H9 (cell line): ENCODE measurements around the gene SACM1L. TPM values are rescaled to one million over a fixed set of nuclear protein-coding genes. Genes with fewer than 3 reads are reported as not detected.

Experiments
- DNase-seq: peaks from one replicate; pipeline ENCODE4 v3.0.0-alpha.2; 2017
- H2AFZ ChIP-seq: one replicate; pipeline ENCODE4 v1.6.1; 2013; ENCODE audit warnings: mild to moderate bottlenecking, low read length, control low read depth, moderate library complexity
- H2AK5ac ChIP-seq: 2 replicates; pipeline ENCODE4 v1.6.1; 2013; ENCODE audit warnings: low read length, control low read depth, mixed read lengths; ENCODE audit not compliant: insufficient read length
- H2BK120ac ChIP-seq: one replicate; pipeline ENCODE4 v1.6.1; 2013; ENCODE audit warnings: low read depth, mild to moderate bottlenecking, low read length, control low read depth, inconsistent platforms; ENCODE audit not compliant: poor library complexity, severe bottlenecking
- H2BK12ac ChIP-seq: 2 replicates; pipeline ENCODE4 v1.6.1; 2013; ENCODE audit warnings: low read length, control low read depth, mixed read lengths, low read depth; ENCODE audit not compliant: insufficient read length
- H2BK15ac ChIP-seq: 2 replicates; pipeline ENCODE4 v1.6.1; 2013; ENCODE audit warnings: low read depth, low read length, control low read depth
- H2BK20ac ChIP-seq: one replicate; pipeline ENCODE4 v1.6.1; 2013; ENCODE audit warnings: low read depth, mild to moderate bottlenecking, low read length, control low read depth, inconsistent platforms; ENCODE audit not compliant: poor library complexity, severe bottlenecking
- H2BK5ac ChIP-seq: 2 replicates; pipeline ENCODE4 v1.6.1; 2013; ENCODE audit warnings: low read length, control low read depth, mixed read lengths; ENCODE audit not compliant: insufficient read length
- H3K14ac ChIP-seq: 2 replicates; pipeline ENCODE4 v1.6.1; 2013; ENCODE audit warnings: low read length, control low read depth; ENCODE audit not compliant: insufficient read depth
- H3K18ac ChIP-seq: 2 replicates; pipeline ENCODE4 v1.6.1; 2013; ENCODE audit warnings: low read depth, mild to moderate bottlenecking, mixed read lengths, low read length, control low read depth; ENCODE audit not compliant: insufficient read length
- H3K23ac ChIP-seq: 2 replicates; pipeline ENCODE4 v1.6.1; 2013; ENCODE audit warnings: low read length, control low read depth, mixed read lengths, low read depth; ENCODE audit not compliant: insufficient read length
- H3K23me2 ChIP-seq: 2 replicates; pipeline ENCODE4 v1.6.1; 2013; ENCODE audit warnings: low read depth, mild to moderate bottlenecking, mixed read lengths, low read length, control low read depth; ENCODE audit not compliant: insufficient read length, poor library complexity, severe bottlenecking
- H3K27ac ChIP-seq: 2 replicates; pipeline ENCODE4 v1.5.1; 2013; ENCODE audit warnings: low read length, control low read depth, mixed read lengths, low read depth; ENCODE audit not compliant: insufficient read length
- H3K27me3 ChIP-seq: 2 replicates; pipeline ENCODE4 v1.6.1; 2013; ENCODE audit warnings: low read length, control low read depth, inconsistent platforms; ENCODE audit not compliant: insufficient read depth
- H3K4ac ChIP-seq: 2 replicates; pipeline ENCODE4 v1.6.1; 2013; ENCODE audit warnings: low read depth, mild to moderate bottlenecking, control low read depth, inconsistent platforms, low read length, moderate library complexity
- H3K4me1 ChIP-seq: 2 replicates; pipeline ENCODE4 v1.6.1; 2013; ENCODE audit warnings: low read length, control low read depth, inconsistent platforms; ENCODE audit not compliant: insufficient read depth
- H3K4me2 ChIP-seq: 2 replicates; pipeline ENCODE4 v1.6.1; 2013; ENCODE audit warnings: low read length, control low read depth, mixed read lengths; ENCODE audit not compliant: insufficient read length, insufficient read depth
- H3K56ac ChIP-seq: 2 replicates; pipeline ENCODE4 v1.6.1; 2013; ENCODE audit warnings: low read depth, mild to moderate bottlenecking, mixed read lengths, low read length, control low read depth; ENCODE audit not compliant: insufficient read length
- H3K79me1 ChIP-seq: 2 replicates; pipeline ENCODE4 v1.6.1; 2013; ENCODE audit warnings: low read depth, mild to moderate bottlenecking, moderate library complexity, low read length, control low read depth, inconsistent platforms; ENCODE audit not compliant: insufficient read depth, poor library complexity, severe bottlenecking
- H3K79me2 ChIP-seq: 2 replicates; pipeline ENCODE4 v1.6.1; 2013; ENCODE audit warnings: low read length, control low read depth, inconsistent platforms; ENCODE audit not compliant: insufficient read depth
- H3K9ac ChIP-seq: 2 replicates; pipeline ENCODE4 v1.6.1; 2013; ENCODE audit warnings: low read length, control low read depth, mixed read lengths; ENCODE audit not compliant: insufficient read length; ENCODE audit errors: extremely low read depth
- H3K9me3 ChIP-seq: one replicate; pipeline ENCODE4 v1.6.1; 2013; ENCODE audit warnings: low read depth, low read length, inconsistent platforms; ENCODE audit not compliant: control insufficient read depth
- H3T11ph ChIP-seq: one replicate; pipeline ENCODE4 v1.6.1; 2013; ENCODE audit warnings: mild to moderate bottlenecking, low read length, control low read depth, inconsistent platforms
- H4K20me1 ChIP-seq: one replicate; pipeline ENCODE4 v1.6.1; 2013; ENCODE audit not compliant: control insufficient read depth, insufficient read length, insufficient read depth
- H4K5ac ChIP-seq: 2 replicates; pipeline ENCODE4 v1.6.1; 2013; ENCODE audit warnings: low read depth, mild to moderate bottlenecking, mixed read lengths, low read length, control low read depth; ENCODE audit not compliant: insufficient read length
- H4K8ac ChIP-seq: replicated peaks from 2 replicates; pipeline ENCODE4 v1.6.1; 2013; ENCODE audit warnings: low read length, control low read depth, mixed read lengths, low read depth; ENCODE audit not compliant: insufficient read length
- H4K91ac ChIP-seq: 2 replicates; pipeline ENCODE4 v1.6.1; 2013; ENCODE audit warnings: low read depth, mild to moderate bottlenecking, moderate library complexity, mixed read lengths, low read length, control low read depth; ENCODE audit not compliant: insufficient read length
- H3K27ac Mint-ChIP-seq, 3 experiments: 2 replicates in 2 of 3; 3 replicates in 1 of 3; pipeline ENCODE4 v1.8.0; 2020 to 2021; ENCODE audit warnings: mixed read lengths in 3 of 3, mild to moderate bottlenecking in 1 of 3, moderate library complexity in 1 of 3
- H3K27me3 Mint-ChIP-seq: 2 replicates; pipeline ENCODE4 v1.8.0; 2021; ENCODE audit warnings: low read depth, mild to moderate bottlenecking, moderate library complexity, mixed read lengths
- H3K36me3 Mint-ChIP-seq, 3 experiments: 2 replicates in 2 of 3; 3 replicates in 1 of 3; pipeline ENCODE4 v1.8.0; 2020 to 2021; ENCODE audit warnings: low read depth in 3 of 3, mixed read lengths in 3 of 3; ENCODE audit not compliant: insufficient read depth in 1 of 3
- H3K4me1 Mint-ChIP-seq, 2 experiments: 2 replicates each; pipeline ENCODE4 v1.8.0; 2020; ENCODE audit warnings: mixed read lengths in 2 of 2
- H3K4me3 Mint-ChIP-seq, 2 experiments: 2 replicates in 1 of 2; 3 replicates in 1 of 2; pipeline ENCODE4 v1.8.0; 2020 to 2021; ENCODE audit warnings: mild to moderate bottlenecking in 2 of 2, mixed read lengths in 2 of 2, moderate library complexity in 1 of 2
- H3K9me3 Mint-ChIP-seq, 2 experiments: 2 replicates in 1 of 2; 3 replicates in 1 of 2; pipeline ENCODE4 v1.8.0; 2020; ENCODE audit warnings: mild to moderate bottlenecking in 2 of 2, mixed read lengths in 2 of 2, moderate library complexity in 1 of 2
- WGBS: extraction: QIAGEN DNeasy Blood & Tissue Kit; methylation state at CpG from one replicate; pipeline ENCODE4 v1.1.7; 2013; ENCODE audit warnings: missing lambda C conversion rate, low lambda C conversion rate, mixed read lengths; ENCODE audit not compliant: insufficient read length; ENCODE audit errors: extremely low coverage; 5-methylcytosine and 5-hydroxymethylcytosine counted together
- total RNA-seq: library from RNA; stranded (reverse); gene quantifications from 2 replicates; pipeline ENCODE4 v1.2.1, GENCODE V29; 2021
- TF ChIP-seq, protein P1 (sequence below): fragments of 200-600 bp; sonication (generic); conservative IDR thresholded peaks from 3 replicates; pipeline ENCODE4 v1.8.0; 2021; ENCODE audit warnings: antibody characterized with exemption, mild to moderate bottlenecking

SACM1L gene
- total RNA-seq, 1 experiment from 2014 or later = 52.8 TPM

DNA sequence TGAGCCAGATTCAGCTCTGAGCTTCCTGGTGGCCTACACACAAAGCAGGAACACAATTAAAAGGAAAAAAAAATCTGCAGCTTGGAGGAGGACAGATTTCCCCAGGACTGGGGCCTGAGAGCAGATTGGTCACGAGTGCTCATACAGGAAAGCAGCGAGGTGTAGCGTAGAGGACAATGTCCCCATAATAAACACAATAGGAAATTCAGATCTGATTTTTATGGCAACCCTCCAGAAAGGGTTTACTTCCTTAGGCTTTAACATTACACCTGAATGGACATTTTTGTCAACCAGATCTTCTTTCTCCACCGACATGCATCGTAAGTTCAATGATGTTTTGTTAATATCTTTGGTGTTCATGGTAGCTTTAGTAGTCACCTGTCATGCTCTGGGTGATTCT lies 83.9 kb downstream of the SACM1L start:
- TF ChIP-seq, protein P1, sequence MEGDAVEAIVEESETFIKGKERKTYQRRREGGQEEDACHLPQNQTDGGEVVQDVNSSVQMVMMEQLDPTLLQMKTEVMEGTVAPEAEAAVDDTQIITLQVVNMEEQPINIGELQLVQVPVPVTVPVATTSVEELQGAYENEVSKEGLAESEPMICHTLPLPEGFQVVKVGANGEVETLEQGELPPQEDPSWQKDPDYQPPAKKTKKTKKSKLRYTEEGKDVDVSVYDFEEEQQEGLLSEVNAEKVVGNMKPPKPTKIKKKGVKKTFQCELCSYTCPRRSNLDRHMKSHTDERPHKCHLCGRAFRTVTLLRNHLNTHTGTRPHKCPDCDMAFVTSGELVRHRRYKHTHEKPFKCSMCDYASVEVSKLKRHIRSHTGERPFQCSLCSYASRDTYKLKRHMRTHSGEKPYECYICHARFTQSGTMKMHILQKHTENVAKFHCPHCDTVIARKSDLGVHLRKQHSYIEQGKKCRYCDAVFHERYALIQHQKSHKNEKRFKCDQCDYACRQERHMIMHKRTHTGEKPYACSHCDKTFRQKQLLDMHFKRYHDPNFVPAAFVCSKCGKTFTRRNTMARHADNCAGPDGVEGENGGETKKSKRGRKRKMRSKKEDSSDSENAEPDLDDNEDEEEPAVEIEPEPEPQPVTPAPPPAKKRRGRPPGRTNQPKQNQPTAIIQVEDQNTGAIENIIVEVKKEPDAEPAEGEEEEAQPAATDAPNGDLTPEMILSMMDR = no peak
- Histone ChIP-seq H3K23ac (no peak overlapping the region), H3K79me1 (no peaks in the 10 kb centered on the region), H2AFZ (no peak overlapping the region), H3K9ac (no peak overlapping the region), H3T11ph (no peak overlapping the region), H3K79me2 (no peaks in the 10 kb centered on the region), H4K20me1 (no peaks in the 10 kb centered on the region), H2BK20ac (no peak overlapping the region), H2AK5ac (no peak overlapping the region), H3K56ac (no peak overlapping the region), H3K23me2 (no peaks in the 10 kb centered on the region), H3K27me3 (no peaks in the 10 kb centered on the region), H3K4me1 (no peaks in the 10 kb centered on the region), H3K27ac (no peak overlapping the region), H3K18ac (no peak overlapping the region), H4K5ac (no peak overlapping the region), H3K4ac (no peak overlapping the region), H4K8ac (no peak overlapping the region), H2BK12ac (no peak overlapping the region), H3K4me2 (no peak overlapping the region), H2BK120ac (no peak overlapping the region), H2BK15ac (no peak overlapping the region), H3K9me3 (no peaks in the 10 kb centered on the region), H2BK5ac (no peak overlapping the region), H4K91ac (no peak overlapping the region), H3K14ac (no peak overlapping the region)
- Mint-ChIP-seq H3K27ac (no peak overlapping the region), H3K4me3 (no peak overlapping the region), H3K36me3 (no peaks in the 10 kb centered on the region; a peak in 2 of 7 replicates), H3K27me3 (peaks cover 5% of the 10 kb centered on the region), H3K4me1 (peaks cover 11 to 16% of the 10 kb centered on the region in 2 experiments), H3K9me3 (peaks cover 0 to 2% of the 10 kb centered on the region in 2 experiments; a peak in 1 of 5 replicates)
- DNase-seq = peak; percentile 6
- WGBS = no CpG with 5 or more reads among the region's 5 CpGs
